Large intestine (tissue), 3 donors: ENCODE measurements around the gene ZDHHC11B. TPM values are rescaled to one million over a fixed set of nuclear protein-coding genes. Genes with fewer than 3 reads are reported as not detected.
"Not testable (repeated sequence)": the region's sequence is repeated elsewhere in the genome, so short reads cannot be mapped to it uniquely, and the experiment has no call there.

Source experiments
- DNase-seq, 2 donors: peaks; one replicate each; pipeline versions ENCODE4 v3.0.0 to v3.0.0-alpha.2; 2013
- H3K27ac ChIP-seq: one replicate; pipeline ENCODE4 v1.5.1; 2013; ENCODE audit warnings: low read length
- H3K27me3 ChIP-seq: 2 replicates; pipeline ENCODE4 v1.6.1; 2013; ENCODE audit warnings: low read length; ENCODE audit not compliant: control insufficient read depth, insufficient read depth
- H3K36me3 ChIP-seq: 2 replicates; pipeline ENCODE4 v1.6.1; 2013; ENCODE audit warnings: low read length; ENCODE audit not compliant: control insufficient read depth, insufficient read depth
- H3K4me1 ChIP-seq: one replicate; pipeline ENCODE4 v1.6.1; 2013; ENCODE audit warnings: low read length; ENCODE audit not compliant: control insufficient read depth, insufficient read depth
- H3K4me3 ChIP-seq: one replicate; pipeline ENCODE4 v1.5.1; 2013; ENCODE audit warnings: low read length
- H3K9me3 ChIP-seq: one replicate; pipeline ENCODE4 v1.6.1; 2013; ENCODE audit warnings: mild to moderate bottlenecking, low read depth, low read length, moderate library complexity; ENCODE audit not compliant: control insufficient read depth
- WGBS: methylation state at CpG from one replicate; pipeline ENCODE4 v1.1.5; 2013; ENCODE audit warnings: low lambda C conversion rate; ENCODE audit not compliant: insufficient coverage; 5-methylcytosine and 5-hydroxymethylcytosine counted together
- polyA plus RNA-seq: library from polyadenylated mRNA; unstranded; fragments of 120-200 nt; gene quantifications from one replicate; pipeline ENCODE4 v1.2.1, GENCODE V29; 2013

Gene ZDHHC11B
- polyA plus RNA-seq, 1 donor, result 16.1 TPM

GRCh38 chr5:775961-776861, 8.3 kb downstream of the ZDHHC11B start:
- no peak for DNase-seq
- Histone ChIP-seq H3K36me3 (peaks cover 2% of the 10 kb centered on the region), H3K27me3 (no peaks in the 10 kb centered on the region), H3K4me1 (no peaks in the 10 kb centered on the region), H3K27ac (no peak overlapping the region), H3K9me3 (peaks cover 3% of the 10 kb centered on the region), H3K4me3 (no peak overlapping the region)
- no CpG with 5 or more reads among the region's 20 CpGs for WGBS

DNA sequence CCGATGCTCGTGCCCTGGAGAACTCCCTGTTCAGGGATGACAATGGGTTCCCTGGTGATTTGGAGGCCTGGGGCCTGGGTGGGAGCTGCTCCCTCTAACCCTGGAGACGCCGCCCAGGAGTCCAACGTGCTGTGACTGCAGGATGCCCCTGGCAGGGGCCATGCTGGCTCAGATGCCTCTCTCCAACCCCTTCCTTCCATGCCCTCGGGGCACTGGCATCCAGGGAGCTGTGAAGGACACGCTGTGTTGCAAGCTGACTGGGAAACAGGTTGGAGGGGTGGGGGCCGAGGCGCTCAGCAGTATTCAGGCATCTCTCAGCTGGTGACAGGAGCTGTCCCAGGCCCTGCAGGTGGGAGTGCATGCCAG, 9.0 kb downstream of the ZDHHC11B start:
- WGBS, result no CpG with 5 or more reads among the region's 9 CpGs
- not testable (repeated sequence) for H3K9me3 ChIP-seq, H3K4me1 ChIP-seq, H3K27ac ChIP-seq, H3K36me3 ChIP-seq, DNase-seq, H3K27me3 ChIP-seq, H3K4me3 ChIP-seq

- H3K27ac ChIP-seq, H3K27me3 ChIP-seq, DNase-seq, H3K4me1 ChIP-seq, H3K36me3 ChIP-seq, H3K9me3 ChIP-seq, H3K4me3 ChIP-seq: not testable (repeated sequence)
- no CpG with 5 or more reads among the region's 18 CpGs for WGBS
Observed at GRCh38 chr5:774854-775505, 9.5 kb downstream of the ZDHHC11B start.

- H3K27ac ChIP-seq, H3K27me3 ChIP-seq, H3K4me3 ChIP-seq, H3K9me3 ChIP-seq, H3K4me1 ChIP-seq, DNase-seq, H3K36me3 ChIP-seq: not testable (repeated sequence)
- no CpG with 5 or more reads among the region's 6 CpGs for WGBS
Observed at GRCh38 chr5:774304-774703, 10.2 kb downstream of the ZDHHC11B start.

DNA sequence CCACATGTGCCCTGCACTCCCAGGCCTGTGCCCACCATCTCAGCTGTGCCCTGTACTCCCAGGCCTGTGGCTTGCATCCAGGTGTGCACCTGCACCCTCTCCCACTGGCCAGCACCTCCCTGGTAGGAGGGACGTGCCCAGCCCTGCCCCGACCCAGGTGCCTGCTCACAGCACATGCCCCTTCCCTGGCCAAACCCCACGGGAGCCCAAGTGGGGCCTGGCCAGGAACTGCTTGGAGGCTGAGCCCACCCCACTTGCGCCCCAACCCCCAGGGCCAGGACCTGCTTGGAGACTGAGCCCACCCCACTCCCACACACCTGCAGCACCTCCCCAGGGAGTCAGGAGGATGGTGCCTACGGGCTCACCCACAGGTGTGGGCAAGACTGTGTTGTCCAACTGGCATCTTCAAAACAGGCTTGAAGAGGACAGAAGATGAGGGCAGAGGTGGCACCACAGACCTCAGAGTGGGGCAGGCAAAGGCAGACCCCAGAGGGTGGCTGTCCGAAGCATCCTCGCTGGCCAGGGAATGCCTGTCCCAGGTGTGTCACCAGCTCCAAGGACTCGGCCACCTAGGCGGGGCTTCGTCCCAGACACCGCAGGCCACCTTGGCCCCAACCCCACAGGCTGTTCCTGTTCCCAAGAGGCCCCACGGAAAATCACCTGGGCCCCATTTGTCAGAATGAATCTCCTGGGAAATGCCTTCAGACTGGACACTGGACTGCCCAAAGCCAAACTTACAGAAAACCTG, 10.8 kb downstream of the ZDHHC11B start:
- Histone ChIP-seq H3K4me1 (no peaks in the 10 kb centered on the region), H3K9me3 (peaks cover 3% of the 10 kb centered on the region), H3K36me3 (peaks cover 2% of the 10 kb centered on the region), H3K4me3 (no peak overlapping the region), H3K27ac (no peak overlapping the region), H3K27me3 (no peaks in the 10 kb centered on the region)
- DNase-seq, result no peak
- no CpG with 5 or more reads among the region's 12 CpGs for WGBS

GRCh38 chr5:772931-773330, 11.6 kb downstream of the ZDHHC11B start:
- 83% methylated on average over 3 of the region's 13 CpGs for WGBS
- H3K27ac ChIP-seq, DNase-seq: not testable (repeated sequence)

DNA sequence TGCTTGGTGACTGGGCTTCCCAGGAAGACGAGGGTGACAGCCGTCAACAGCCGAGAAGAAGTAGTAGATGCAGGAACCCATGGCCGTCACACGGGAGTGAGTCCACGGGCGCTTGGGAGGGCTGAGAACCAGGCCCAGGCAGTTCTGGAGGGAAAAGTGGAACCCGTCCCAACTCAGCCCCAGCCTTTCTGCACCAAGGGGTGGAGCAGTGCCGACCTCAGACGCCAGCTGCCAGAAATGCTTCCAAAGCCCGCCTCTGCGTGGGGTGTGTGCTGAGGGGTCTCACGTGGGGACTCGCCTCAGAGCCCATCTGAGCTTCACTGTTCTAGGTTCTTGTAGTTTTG, 12.0 kb downstream of the ZDHHC11B start:
- WGBS, result no CpG with 5 or more reads among the region's 14 CpGs
- not testable (repeated sequence) for H3K4me1 ChIP-seq, H3K9me3 ChIP-seq, H3K4me3 ChIP-seq, H3K27ac ChIP-seq, H3K36me3 ChIP-seq, H3K27me3 ChIP-seq, DNase-seq

More at GRCh38 chr5:772931-773330, 11.6 kb downstream of the ZDHHC11B start:
- not testable (repeated sequence) for H3K36me3 ChIP-seq, H3K4me1 ChIP-seq, H3K27me3 ChIP-seq, H3K9me3 ChIP-seq, H3K4me3 ChIP-seq

- H3K9me3 ChIP-seq, H3K27ac ChIP-seq, H3K4me3 ChIP-seq, DNase-seq, H3K27me3 ChIP-seq, H3K4me1 ChIP-seq, H3K36me3 ChIP-seq: not testable (repeated sequence)
- WGBS, result no CpG with 5 or more reads among the region's 31 CpGs
Observed at GRCh38 chr5:771841-772546, 12.5 kb downstream of the ZDHHC11B start.

DNA sequence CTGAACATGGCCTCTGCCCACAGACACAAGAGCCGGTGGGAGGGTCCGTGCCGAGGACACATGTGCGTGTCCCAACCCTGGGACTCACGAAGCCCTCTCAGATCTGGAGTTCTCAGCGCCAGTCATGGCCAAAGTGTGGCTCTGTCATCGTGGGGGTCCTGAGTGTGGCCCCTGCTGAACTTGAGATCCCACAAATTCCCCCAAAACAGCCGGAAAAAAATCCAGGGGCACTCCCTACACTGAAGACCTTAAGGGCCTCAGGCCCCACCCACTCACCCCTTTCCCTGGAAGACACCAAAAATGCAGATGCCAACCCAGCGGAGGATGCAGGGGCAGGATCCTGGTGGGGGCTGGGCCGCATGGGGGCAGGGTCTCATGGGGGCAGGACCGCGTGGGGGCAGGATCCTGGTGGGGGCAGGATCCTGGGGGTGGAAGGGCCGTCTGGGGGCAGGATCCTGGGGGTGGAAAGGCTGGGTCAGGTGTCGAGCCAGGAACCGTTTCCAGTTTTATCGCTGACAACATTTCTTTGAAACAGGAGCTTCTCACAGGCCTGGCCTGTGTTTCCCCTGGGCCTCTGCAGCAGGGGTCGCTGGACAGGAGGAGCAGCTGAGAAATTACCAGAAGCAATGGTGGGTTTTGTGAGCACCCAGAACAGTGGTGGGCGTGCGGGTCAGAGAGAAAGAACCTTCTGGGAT, 13.3 kb downstream of the ZDHHC11B start:
- not testable (repeated sequence) for H3K4me1 ChIP-seq, H3K4me3 ChIP-seq, H3K27me3 ChIP-seq, H3K9me3 ChIP-seq, DNase-seq, H3K36me3 ChIP-seq, H3K27ac ChIP-seq
- WGBS, result no CpG with 5 or more reads among the region's 19 CpGs

DNA sequence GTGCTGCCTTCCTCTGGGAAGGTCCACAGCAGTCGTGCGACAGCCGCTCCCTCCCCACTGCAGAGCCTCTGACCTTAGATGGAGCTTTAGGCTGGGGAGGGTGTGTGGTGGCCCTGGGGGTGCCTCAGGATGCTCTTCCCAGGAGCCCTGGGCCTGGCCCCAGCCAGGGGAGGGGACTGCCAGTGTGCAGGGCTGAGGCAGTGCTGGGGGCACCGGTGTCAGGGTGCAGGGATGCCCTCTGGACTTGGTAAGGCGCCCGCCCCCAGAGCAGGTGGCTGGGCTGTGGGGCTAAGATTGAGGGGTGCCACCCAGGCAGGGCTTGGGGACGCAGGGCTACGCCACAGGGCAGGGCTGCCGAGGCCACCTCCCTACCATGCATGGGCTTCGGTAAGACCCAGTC, 13.9 kb downstream of the ZDHHC11B start:
- no CpG with 5 or more reads among the region's 10 CpGs for WGBS
- H3K36me3 ChIP-seq, result peaks cover 14% of the 10 kb centered on the region
- H3K4me3 ChIP-seq, H3K27ac ChIP-seq, H3K9me3 ChIP-seq, H3K4me1 ChIP-seq, H3K27me3 ChIP-seq, DNase-seq: not testable (repeated sequence)
